ENCODE data around the gene SEC63.
A peak's percentile ranks its signal among the peaks of the same experiment; 100 is the strongest.
"Not testable (repeated sequence)": the region's sequence is repeated elsewhere in the genome, so short reads cannot be mapped to it uniquely, and the experiment has no call there.

The SEC63 gene

GRCh38 chr6:107926697-107927544 lies 31.1 kb downstream of the SEC63 start:
- DNase-seq: not testable (repeated sequence)

DNA sequence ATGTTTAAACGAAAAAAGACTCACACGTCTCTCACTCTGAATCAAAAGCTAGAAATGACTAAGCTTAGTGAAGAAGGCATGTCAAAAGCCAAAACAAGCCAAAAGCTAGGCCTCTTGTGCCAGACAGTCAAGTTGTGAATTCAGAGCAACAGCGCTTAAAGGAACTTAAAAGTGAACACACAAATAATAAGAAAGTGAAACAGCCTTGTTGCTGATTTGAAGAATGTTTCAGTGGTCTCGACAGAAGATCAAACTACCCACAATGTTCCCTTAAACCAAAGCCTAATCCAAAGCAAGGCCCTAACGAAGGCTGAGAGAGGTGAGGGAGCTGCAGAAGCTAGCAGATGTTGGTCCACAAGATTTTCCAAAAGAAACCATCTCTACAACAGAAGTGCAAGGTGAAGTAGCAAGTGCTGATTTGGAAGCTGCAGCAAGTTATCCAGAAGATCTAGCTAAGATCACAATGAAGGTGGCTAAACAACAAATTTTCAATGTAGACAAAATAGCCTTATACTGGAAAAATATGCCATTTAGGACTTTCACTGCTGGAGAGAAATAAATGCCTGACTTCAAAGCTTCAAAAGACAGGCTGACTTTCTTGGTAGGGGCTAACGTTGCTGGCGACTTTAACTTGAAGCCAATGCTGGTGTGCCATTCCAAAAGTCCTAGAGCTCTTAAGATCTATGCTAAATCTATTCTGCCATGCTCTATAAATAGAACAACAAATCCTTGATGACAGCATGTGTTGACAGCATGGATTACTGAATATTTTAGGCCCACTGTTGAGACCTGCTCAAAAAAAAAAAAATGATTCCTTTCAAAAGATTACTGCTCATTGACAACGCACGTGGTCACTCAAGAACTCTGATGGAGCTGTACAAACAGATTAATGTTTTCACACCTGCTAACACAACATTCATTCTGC lies 40.3 kb downstream of the SEC63 start:
- peak; percentile 68 for DNase-seq

DNA sequence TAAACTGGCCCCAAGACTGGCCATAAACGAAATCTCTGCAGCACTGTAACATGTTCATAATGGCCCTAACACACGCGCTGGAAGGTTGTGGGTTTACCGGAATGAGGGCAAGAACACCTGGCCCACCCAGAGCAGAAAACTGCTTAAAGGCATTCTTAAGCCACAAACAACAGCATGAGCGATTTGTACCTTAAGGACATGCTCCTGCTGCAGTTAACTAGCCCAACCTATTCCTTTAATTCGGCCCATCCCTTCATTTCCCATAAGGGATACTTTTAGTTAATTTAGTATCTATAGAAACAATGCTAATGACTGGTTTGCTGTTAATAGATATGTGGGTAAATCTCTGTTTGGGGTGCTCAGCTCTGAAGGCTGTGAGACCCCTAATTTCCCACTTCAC lies 41.0 kb downstream of the SEC63 start:
- not testable (repeated sequence) for DNase-seq

GRCh38 chr6:107911692-107912091 lies 46.3 kb downstream of the SEC63 start:
- no peak for DNase-seq

GRCh38 chr6:107894809-107895396 lies 63.1 kb downstream of the SEC63 start:
- no peak for DNase-seq

GRCh38 chr6:107890431-107890830 lies 67.6 kb downstream of the SEC63 start:
- DNase-seq: not testable (repeated sequence)

DNA sequence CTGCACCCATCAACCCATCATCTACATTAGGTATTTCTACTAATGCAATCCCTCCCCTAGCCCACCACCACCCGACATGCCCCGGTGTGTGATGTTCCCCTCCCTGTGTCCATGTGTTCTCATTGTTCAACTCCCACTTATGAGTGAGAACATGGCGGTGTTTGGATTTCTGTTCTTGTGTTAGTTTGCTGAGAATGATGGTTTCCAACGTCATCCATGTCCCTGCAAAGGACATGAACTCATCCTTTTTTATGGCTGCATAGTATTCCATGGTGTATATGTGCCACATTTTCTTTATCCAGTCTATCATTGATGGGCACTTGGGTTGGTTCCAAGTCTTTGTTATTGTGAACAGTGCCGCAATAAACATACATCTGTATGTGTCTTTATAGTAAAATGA lies 72.1 kb downstream of the SEC63 start:
- not testable (repeated sequence) for DNase-seq

GRCh38 chr6:107879941-107880340 lies 78.1 kb downstream of the SEC63 start:
- no peak for DNase-seq

DNA sequence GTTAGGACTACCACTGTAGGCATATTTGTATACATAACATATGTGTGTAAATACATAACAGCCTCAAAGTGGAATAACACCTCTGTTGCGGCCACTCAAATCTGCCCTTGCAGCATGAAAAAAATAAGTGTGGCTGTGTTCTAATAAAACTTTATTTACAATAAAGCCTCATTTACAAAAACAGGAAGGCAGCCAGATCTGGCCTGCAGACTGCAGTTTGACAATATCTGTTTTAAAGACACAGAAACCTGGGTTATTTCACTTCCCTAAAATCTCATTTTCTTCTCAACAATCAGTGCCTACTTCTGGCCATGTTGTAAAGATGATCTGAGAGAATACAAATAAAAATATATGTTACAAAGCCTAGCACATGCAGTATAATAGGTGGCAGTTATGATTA lies 80.0 kb downstream of the SEC63 start:
- no peak for DNase-seq

GRCh38 chr6:107871976-107872375 lies 86.0 kb downstream of the SEC63 start:
- no peak for DNase-seq

DNA sequence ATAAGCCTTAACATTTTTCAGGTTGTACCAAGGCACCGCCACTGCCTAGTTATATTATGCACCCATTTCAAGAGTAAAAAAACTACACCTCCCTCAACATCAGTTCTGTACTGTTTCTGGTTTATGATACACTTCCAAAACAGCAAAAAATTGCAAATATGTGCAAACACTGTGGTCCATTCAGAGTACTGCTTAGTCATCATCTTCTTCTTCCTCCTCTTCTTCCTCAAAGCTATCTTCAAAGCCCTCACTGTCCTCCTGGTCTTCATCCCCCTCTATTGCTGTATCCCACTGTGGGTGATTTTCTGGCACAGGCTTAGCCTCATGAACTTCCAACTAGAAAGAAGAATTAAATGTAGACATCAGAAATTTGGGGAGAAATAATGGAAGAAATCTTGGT lies 86.5 kb downstream of the SEC63 start:
- DNase-seq: not testable (repeated sequence)

- no peak for DNase-seq
Measured at GRCh38 chr6:107871016-107871415, 87.0 kb downstream of the SEC63 start.

GRCh38 chr6:107870381-107870780 lies 87.6 kb downstream of the SEC63 start:
- DNase-seq: no peak

DNA sequence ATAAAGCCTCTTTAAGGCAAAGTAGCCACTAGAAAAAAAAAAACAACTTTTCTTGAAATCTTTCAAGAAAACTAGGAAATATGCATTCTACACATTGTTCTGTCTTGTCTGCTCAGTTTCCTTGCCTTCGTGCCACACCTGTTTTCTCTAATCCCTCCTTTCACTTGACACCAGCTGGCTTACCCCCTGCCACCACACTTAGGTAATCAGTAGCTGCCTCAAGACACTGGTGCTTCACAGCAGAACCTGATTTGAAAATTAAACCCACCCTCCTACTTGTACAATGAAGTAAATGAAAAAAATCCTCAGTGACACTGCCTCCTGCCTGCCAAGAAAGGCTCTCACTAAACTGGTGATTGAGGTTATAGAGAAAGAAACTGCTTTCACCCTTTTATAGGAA lies 88.1 kb downstream of the SEC63 start:
- DNase-seq: no peak

DNA sequence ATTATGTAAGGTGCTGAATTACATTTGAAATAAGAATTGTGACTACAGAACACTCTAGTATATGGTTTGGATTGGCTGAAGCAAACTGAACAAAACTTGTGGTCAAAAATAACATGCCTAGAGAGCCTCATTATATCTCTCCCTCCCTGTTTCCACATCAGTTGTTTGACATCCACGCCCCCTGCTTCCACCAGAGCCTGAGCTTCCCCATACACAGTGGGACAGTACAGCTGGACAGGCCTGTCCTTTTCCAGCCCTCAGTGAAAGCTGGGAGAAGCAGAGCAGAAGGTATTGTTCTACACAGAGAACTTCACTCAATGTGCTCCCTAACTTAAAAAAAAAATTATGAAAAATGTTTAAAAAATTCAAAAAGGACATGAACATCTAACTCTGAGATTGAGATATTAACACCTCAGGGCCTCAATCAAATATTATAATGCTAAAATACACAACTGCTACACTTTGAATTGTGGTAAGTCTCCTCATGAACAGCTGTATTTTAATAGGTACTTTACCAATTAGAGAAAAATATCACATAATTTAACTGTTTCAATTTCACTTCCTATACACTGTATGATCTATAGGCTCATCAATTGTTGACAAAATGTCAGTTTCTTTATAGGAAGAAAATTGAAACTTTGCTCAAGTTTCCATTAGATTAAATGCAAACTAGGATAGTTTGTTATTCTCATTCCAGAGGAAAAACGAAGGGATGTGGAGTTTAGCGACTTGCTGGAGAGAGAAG lies 89.0 kb downstream of the SEC63 start:
- no peak for DNase-seq

- no peak for DNase-seq
Measured at GRCh38 chr6:107867302-107867615, 90.7 kb downstream of the SEC63 start.

GRCh38 chr6:107866606-107867301 lies 91.3 kb downstream of the SEC63 start:
- DNase-seq: peak; percentile 48

- no peak for DNase-seq
Measured at GRCh38 chr6:107864226-107865127, 93.5 kb downstream of the SEC63 start.

- no peak for DNase-seq
Measured at GRCh38 chr6:107862383-107862782, 95.6 kb downstream of the SEC63 start.

- DNase-seq: not testable (repeated sequence)
Measured at GRCh38 chr6:107860963-107861362, 97.0 kb downstream of the SEC63 start.

GRCh38 chr6:107860144-107860543 lies 97.9 kb downstream of the SEC63 start:
- DNase-seq: not testable (repeated sequence)
